ENCODE measurements around the gene HECTD1. TPM values are rescaled to one million over a fixed set of nuclear protein-coding genes. Genes with fewer than 3 reads are reported as not detected.

HECTD1 gene
- total and polyA plus RNA-seq, 9 of the 15 experiments (the other 6 are each of a cell fraction or from before 2014, with no cell fraction given), result 27.9 to 111 (median 78.1) TPM

GRCh38 chr14:31253746-31254471 is 46.3 kb upstream of the HECTD1 start (continued):
- TF ChIP-seq SRSF1 (IDR thresholded peaks at IDR 0.05; ENCODE audit: low read depth, low read length), result no peak
- TF ChIP-seq ZNF280A (IDR thresholded peaks at IDR 0.05; ENCODE audit: low read depth, partially characterized antibody), result no peak
- no peak for TF ChIP-seq CTBP1 (IDR thresholded peaks at IDR 0.05; ENCODE audit: borderline replicate concordance)
- TF ChIP-seq ILK (tag; IDR thresholded peaks at IDR 0.05; ENCODE audit: borderline replicate concordance, low read depth), result no peak
- TF ChIP-seq ZNF408 (CRISPR knock-in tag; IDR thresholded peaks at IDR 0.05; ENCODE audit: low read depth), result no peak

- no peaks in the 10 kb centered on the region for H3K36me3 ChIP-seq (ENCODE audit: control insufficient read depth, insufficient read depth, low read length)
- no peak overlapping the region for H3K4me3 ChIP-seq
- in situ Hi-C loops (cut with MboI), result no loop called here
- H3K9me1 ChIP-seq (ENCODE audit: control insufficient read depth, insufficient read depth, low read length), result no peaks in the 10 kb centered on the region
- BruUV-seq (replicated peaks), result no TSS peak
- WGBS (ENCODE audit: insufficient coverage, low coverage, missing lambda C conversion rate), result 30% methylated on average over 1 of the region's 1 CpG
- no peaks in the 10 kb centered on the region; a peak in 1 of 5 replicates for H3K4me1 ChIP-seq (replicated peaks in 1 of 2; ENCODE audit: control insufficient read depth in 2 of 2, insufficient read depth in 2 of 2, low read length in 2 of 2)
- no peaks in the 10 kb centered on the region for H3K9me3 ChIP-seq (replicated peaks; ENCODE audit: control insufficient read depth, insufficient read depth, low read depth, low read length)
- H3K4me2 ChIP-seq (ENCODE audit: insufficient read depth, low read length), result no peak overlapping the region
- no peak for DNase-seq (ENCODE audit: extremely low read depth in 1 of 4, low spot score in 3 of 4)
- no peak for FAIRE-seq
- no peak for ATAC-seq
- intact Hi-C loops (cut with micrococcal nuclease), result no loop called here
- no peak overlapping the region; a peak in 1 of 4 replicates for H3K9ac ChIP-seq (ENCODE audit: insufficient read depth in 1 of 2, low read depth in 2 of 2, low read length in 2 of 2)
- H2AFZ ChIP-seq (ENCODE audit: low read depth, low read length), result no peak overlapping the region
- no peak overlapping the region for H3K27ac ChIP-seq (ENCODE audit: extremely low read depth, low read depth, low read length)
- no peaks in the 10 kb centered on the region for H3K27me3 ChIP-seq (ENCODE audit: control insufficient read depth in 2 of 2, insufficient read depth in 2 of 2, low read length in 2 of 2)
- H3K79me2 ChIP-seq (ENCODE audit: control insufficient read depth, insufficient read depth, low read length), result no peaks in the 10 kb centered on the region
- no peaks in the 10 kb centered on the region for H4K20me1 ChIP-seq (replicated peaks; ENCODE audit: control insufficient read depth, insufficient read depth, low read length)
- CTCF ChIA-PET (ENCODE audit: low intra/inter-chr PET ratio), result no interaction called here
- POLR2A ChIA-PET, result interaction anchor here (0.6 kb wide), 1 partner anchor 203 kb away, joined by 3 read pairs; no protein-coding TSS in a partner anchor
- no peak for TF ChIP-seq ZNF212 (CRISPR knock-in tag; IDR thresholded peaks at IDR 0.05)
- no peak for TF ChIP-seq ZNF445 (CRISPR knock-in tag; IDR thresholded peaks at IDR 0.05; ENCODE audit: low read depth)
- TF ChIP-seq ARNT (IDR thresholded peaks at IDR 0.05), result no peak
- no peak for TF ChIP-seq CXXC5 (CRISPR knock-in tag; IDR thresholded peaks at IDR 0.05)
- TF ChIP-seq, protein P1, sequence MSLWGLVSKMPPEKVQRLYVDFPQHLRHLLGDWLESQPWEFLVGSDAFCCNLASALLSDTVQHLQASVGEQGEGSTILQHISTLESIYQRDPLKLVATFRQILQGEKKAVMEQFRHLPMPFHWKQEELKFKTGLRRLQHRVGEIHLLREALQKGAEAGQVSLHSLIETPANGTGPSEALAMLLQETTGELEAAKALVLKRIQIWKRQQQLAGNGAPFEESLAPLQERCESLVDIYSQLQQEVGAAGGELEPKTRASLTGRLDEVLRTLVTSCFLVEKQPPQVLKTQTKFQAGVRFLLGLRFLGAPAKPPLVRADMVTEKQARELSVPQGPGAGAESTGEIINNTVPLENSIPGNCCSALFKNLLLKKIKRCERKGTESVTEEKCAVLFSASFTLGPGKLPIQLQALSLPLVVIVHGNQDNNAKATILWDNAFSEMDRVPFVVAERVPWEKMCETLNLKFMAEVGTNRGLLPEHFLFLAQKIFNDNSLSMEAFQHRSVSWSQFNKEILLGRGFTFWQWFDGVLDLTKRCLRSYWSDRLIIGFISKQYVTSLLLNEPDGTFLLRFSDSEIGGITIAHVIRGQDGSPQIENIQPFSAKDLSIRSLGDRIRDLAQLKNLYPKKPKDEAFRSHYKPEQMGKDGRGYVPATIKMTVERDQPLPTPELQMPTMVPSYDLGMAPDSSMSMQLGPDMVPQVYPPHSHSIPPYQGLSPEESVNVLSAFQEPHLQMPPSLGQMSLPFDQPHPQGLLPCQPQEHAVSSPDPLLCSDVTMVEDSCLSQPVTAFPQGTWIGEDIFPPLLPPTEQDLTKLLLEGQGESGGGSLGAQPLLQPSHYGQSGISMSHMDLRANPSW (CRISPR knock-in tag; IDR thresholded peaks at IDR 0.05), result no peak
- no peak for TF ChIP-seq MAX (CRISPR knock-in tag; IDR thresholded peaks at IDR 0.05)
- TF ChIP-seq SAP30 (IDR thresholded peaks at IDR 0.05; ENCODE audit: borderline replicate concordance, insufficient read depth, low read depth, low read length, poor library complexity, severe bottlenecking), result no peak
- TF ChIP-seq TAF1 (IDR thresholded peaks at IDR 0.05; ENCODE audit: control insufficient read depth, extremely low read depth, insufficient read depth, low read length, severe bottlenecking), result no peak
- TF ChIP-seq TGIF2 (CRISPR knock-in tag; IDR thresholded peaks at IDR 0.05), result no peak
- no peak for TF ChIP-seq HNRNPL (IDR thresholded peaks at IDR 0.05; ENCODE audit: low read depth, low read length)
Measured at GRCh38 chr14:31252865-31253264, 45.3 kb upstream of the HECTD1 start.

Measured in K562 (cell line).